SKM-1 treated with dmso at 0.1 percent for 144 hours (cell line): ENCODE measurements around the gene FZD7.

Experiments used
- DNase-seq: peaks from one replicate; lab custom pipeline; 2025; ENCODE audit not compliant: unreplicated experiment; lab: John Stamatoyannopoulos, UW

FZD7 gene

DNA sequence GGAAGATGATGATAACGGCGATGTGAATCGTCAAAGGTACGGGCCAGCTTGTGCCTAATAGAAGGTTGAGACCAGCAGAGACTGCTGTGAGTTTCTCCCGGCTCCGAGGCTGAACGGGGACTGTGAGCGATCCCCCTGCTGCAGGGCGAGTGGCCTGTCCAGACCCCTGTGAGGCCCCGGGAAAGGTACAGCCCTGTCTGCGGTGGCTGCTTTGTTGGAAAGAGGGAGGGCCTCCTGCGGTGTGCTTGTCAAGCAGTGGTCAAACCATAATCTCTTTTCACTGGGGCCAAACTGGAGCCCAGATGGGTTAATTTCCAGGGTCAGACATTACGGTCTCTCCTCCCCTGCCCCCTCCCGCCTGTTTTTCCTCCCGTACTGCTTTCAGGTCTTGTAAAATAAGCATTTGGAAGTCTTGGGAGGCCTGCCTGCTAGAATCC is 3.0 kb downstream of the FZD7 start:
- no peak for DNase-seq

DNA sequence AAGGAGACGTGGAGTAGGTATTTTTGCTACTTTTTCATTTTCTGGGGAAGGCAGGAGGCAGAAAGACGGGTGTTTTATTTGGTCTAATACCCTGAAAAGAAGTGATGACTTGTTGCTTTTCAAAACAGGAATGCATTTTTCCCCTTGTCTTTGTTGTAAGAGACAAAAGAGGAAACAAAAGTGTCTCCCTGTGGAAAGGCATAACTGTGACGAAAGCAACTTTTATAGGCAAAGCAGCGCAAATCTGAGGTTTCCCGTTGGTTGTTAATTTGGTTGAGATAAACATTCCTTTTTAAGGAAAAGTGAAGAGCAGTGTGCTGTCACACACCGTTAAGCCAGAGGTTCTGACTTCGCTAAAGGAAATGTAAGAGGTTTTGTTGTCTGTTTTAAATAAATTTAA is 3.4 kb downstream of the FZD7 start:
- no peak for DNase-seq

DNA sequence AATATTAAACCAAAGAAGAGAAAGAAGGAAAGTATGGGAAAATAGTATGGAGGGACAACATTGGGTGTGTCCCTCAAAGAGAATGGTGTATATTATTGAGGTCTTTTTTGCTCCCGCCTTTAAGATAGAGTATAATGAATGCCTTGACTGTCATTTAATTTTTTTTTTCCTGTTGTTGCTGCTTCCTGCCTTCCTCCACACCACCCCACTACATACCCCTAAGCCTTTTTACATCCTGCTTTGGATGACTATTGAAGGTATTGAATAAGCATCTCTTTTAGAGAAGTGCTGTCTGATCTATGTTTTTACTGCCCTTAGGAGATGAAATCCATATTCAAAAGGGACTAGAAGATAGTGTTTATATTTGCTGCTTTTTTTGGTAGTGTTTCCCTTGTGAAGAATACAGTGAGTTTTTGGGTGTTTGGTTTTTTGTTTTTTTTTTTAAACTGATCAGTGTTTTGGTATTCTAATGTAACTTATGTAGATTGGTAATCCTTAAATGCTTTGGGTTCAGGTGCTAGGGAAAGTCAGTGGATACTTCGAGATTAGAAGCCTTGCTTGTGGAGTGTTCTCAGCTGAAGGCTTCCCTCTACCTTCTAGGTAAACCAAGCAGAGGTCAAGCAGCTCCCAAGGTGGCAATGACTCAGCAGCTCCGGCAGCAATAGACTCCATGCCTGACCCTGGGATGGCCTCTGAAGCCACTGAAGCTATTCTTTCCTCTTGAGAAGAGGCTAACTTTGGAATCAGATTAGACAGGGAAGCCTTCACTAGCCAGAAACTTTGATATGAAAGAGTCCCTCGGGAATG is 5.0 kb downstream of the FZD7 start:
- DNase-seq = no peak

DNA sequence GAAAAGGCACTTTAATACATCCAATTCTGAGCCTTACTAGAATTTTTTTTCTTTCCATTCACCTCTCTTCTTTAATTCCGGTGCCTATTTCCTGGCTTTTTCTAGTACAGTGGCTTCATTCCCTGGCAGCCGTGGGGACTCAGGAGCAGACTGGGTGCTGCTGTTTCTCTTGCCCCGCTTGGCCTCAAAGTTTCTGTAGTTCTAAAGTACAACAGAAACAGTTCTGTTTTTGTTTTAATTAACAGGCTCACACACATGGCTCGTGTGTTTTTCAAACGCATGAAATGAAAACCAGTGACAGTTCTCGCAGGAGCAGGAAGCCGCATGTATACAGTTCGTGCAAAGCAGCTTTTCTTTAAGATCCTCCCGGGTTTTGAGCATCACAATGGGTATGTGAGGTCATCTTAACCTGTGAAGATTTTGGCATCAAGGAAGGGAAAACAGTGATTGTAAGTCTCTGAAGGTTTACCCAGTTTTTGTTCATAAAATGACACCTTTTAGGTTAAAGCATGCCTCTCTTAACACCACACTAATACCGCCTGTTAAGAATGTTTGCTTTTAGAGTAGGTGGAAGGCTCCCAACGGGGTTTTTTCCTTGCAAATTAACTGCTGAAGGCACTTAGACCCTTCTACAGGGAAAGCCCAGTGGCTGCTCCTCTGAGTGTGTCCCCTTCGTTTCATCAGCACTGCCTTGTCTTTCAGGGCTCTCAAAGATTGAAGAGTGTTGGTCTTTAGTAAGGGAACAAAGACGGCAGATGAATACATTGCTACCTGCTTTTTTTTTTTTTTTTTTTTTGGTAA is 5.8 kb downstream of the FZD7 start:
- DNase-seq = no peak

DNA sequence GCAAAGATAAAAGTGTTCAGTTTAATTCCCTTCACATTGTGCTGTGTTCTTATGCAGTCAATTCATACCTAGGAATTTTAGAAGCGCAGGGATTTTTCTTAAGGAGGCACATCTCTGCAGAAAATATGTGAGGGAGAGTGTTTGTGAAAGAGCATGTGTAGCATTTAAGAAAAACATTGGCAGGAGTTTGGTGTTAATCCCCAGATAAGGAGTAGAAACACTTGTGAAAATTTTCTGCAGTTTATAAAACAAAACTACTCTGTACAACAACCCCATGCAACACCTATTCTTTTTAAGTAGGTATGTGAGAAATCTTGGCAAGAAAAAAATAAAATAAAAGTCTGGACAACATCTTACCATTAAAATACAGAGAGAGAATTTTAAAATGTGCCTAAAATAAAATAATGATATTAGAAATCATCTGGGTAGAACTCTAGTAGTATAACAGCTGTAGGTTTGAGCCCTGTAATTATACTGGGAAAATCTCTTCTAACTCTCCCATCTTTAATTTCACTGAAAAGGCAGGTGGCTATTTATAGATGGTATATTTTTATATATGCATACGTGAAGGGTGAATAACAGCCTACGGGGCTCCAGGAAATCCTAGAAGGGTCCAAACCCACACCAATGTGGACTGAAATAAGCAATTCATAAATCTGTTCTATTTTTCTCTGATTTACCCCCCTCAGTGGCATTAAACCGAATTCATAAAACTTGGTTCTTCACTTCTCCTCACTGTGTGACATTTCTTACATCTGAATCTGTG is 6.6 kb downstream of the FZD7 start:
- DNase-seq = no peak

DNA sequence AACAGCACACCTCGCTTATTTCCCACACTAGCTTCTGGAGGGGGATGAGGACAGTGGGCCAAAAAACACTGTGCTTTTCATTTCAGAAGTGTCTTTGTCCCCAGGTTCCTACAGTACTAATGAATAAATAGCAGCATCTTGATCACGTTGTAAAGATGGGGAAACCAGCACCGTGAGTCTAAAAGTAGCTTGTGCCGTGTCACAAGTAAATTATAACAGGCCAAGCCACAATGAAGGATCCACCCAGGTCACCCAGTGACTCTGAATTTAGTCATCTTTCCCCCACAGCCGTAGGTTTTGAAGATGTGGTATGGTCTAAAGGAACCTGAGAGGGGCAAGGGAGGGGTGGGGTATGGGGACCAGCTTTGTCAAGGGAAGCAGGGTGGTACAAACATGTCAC is 8.8 kb downstream of the FZD7 start:
- DNase-seq = no peak

DNA sequence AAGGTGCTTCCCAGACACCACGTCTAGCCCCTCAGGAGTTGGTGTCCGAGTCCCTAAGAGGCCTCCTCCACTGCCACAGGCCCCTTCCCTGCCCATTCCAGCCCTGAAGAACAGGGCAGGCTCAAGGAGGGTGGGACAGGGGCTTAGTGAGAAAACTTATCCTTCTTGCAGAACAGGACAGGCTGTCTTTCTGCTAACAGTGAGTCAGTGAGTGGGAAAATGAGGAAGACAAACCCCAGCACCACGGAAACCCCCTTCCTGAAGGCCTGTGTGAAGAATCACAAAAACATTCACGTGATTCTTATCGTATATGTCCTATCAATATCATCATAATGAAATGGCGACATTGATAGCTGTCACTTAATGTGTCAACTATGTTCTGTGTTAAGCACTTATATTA is 9.8 kb downstream of the FZD7 start:
- DNase-seq = no peak

DNA sequence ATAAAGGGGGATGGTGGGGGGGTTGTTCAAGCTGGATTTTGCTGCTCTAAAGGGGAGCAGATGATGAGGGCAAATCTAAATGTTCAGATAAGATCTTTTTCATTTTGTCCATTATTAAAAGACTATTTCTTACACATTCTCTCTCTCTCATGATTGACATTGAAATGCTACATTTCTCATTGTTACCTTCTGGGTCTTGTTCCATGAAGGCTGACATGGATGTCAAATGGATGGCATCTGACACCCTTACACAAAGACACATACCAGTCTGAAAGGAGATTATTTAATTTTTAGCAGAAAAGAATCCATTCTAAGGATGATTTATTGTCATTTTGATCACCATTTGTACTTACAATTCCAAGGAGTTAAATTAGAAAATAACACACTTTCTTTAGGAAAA is 11.1 kb downstream of the FZD7 start:
- DNase-seq = no peak

DNA sequence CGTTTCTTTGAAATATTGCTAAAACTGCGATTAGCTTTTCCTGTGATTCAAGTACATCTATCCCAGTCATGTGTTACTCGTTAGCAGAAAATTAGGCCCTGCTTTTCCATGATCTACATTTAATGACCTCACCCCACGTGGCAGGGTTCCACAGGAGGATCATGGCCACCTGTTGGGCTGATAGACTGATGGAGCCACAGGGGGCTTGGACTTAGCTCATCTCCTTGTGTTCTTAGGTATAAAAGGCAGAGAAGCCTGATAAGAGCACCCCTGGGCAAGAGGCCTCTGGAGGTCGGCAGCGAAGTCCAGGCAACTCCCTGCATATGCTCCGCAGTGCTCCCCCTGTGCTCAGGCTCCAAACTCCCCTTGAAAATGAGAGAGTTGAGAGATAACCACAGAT is 12.9 kb downstream of the FZD7 start:
- DNase-seq = no peak

DNA sequence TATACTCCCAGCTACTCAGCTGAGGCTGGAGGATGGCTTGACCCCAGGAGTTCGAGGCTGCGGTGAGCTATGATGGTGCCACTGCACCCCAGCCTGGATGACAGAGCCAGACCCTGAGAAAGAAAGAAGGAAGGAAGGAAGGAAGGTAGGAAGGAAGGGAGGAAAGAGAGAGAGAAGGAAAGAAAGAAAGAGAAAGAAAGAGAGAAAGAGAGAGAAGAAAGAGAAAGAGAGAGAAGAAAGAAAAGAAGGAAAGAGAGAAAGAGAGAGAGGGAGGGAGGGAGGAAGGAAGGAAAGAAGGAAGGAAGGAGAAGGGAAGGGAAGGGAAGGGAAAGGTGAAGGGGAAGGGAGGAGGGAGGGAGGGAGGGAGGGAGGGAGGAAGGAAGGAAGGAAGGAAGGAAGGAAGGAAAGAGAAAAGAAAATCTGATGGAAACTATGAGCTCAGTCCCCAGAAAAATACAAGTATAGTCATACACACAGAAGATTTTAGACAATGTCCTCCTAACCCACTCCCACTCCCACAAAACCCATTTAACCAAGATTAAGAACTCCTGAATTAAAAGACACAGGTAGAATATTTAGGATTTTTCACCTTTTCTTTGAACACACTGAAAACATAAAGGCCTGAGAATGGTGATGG is 15.6 kb downstream of the FZD7 start:
- DNase-seq = no peak

DNA sequence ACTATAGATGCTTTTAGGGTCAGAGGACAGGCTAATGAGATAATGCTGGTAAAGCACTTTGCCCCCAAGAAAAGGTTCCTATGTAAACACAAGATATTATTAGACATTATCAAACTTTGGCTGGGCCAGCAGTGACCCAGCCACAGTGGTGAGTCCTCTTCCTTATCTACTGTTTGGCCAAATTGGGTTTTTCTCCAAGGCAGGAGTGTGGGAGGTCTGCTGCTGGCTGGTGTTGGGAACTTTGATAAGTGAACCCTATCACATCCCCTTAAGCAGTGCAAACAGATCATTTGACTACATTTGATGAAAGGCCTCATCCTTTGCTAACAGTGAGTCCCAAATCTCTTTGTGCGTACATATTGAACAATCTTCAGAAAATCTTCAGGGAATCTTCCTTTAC is 16.2 kb downstream of the FZD7 start:
- no peak for DNase-seq

DNA sequence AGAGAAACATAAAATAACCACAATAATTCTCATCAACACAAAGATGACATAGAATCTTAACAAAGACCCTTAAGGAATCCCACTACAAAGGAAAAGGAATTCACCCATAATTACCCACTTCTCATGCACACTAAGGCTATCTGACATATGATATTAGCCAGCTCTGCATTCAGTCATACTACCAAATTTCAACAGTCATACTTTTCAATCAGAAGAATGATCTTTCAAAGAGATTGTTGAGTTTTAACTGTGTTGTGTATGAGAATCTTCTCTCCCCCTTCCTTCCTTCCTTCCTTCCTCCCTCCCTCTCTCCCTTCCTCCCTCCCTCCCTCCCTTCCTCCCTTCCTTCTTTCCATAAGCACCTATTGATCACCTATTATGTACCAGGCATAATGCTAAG is 17.0 kb downstream of the FZD7 start:
- no peak for DNase-seq

DNA sequence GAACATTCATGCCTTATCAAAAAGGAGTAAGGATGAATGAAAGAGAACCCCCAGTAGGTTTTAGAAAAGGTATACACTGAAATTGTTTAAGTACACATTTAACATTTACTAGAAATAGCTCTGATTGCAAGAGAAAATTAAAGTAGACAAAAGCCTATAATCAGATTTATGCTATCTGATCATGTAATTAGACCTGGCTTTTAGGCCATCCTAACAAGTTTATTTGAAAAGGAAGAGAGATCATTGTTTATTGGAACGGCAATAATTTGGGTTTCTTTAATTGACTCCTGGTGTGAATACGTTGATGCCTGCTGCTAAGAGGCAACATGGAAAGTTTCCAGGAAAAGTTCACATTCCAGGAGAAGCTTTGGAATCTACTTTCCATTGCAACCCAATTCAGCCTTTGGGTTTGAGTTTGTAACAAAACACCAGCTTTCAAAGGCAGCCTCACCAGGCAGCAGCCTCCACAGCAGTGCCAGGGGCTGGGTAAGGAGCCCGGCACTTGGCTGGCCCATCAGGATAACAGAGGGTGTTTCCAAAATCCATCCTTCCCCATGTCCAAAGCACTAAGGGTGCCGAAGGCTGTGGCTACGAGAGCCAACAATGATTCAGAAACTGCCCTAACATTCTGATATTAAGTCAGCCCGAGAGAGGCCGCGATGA is 18.0 kb downstream of the FZD7 start:
- DNase-seq = no peak

DNA sequence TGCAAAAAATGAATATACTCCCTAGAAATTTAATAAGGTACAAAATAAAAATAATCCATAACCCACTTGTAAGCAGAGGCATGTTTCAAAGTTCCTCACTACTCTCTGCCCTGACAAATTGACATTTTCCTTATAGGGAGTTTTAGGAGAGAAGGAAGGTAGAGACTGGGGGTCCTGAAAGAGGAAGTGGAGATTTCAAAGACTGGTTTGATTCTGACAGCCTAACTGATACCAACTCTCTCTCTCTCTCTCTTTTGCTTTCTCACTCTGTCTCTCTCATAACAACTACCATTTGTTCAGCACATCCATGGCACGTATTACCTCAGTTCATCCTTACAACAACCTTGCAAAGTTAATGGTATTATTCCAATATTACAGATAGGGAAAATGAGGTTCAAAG is 18.6 kb downstream of the FZD7 start:
- DNase-seq = peak; percentile 26

DNA sequence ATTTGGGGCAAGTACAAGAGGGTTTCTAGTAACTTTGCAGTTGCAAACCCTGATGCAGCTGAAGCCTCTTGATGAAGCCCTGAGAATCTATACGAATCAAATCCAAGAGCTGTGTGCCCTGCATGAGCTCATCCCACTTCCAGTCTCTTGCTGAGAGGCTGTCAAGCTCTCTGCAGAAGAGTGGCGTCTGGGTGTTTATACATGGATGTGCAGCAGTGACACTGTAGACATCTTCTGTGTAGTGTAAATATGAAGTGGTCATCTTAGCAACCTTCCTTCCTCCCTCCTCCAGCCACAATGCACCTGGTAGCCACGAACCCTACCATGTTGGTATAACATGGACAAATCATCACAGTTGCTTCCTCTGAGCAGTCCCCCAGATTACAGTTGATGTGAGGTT is 21.0 kb downstream of the FZD7 start:
- no peak for DNase-seq

DNA sequence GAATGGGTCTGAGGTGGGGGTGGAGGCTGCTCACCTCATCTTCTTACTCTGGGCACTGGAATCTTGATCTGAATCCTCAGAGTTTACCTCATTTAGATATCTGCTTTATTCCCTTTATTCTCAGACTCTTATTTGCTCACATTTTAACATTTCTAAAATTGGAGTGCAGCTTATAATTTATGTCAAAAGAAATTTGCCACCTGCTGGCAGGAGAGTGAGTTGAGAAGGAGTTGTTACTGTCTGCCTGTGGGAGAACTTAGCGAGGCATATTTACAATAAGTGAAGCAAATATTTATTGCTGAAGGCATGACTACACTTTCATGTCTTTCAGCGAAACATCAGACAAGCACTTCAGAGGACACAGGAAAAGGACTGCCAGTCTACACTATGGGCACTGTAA is 23.0 kb downstream of the FZD7 start:
- DNase-seq = no peak

DNA sequence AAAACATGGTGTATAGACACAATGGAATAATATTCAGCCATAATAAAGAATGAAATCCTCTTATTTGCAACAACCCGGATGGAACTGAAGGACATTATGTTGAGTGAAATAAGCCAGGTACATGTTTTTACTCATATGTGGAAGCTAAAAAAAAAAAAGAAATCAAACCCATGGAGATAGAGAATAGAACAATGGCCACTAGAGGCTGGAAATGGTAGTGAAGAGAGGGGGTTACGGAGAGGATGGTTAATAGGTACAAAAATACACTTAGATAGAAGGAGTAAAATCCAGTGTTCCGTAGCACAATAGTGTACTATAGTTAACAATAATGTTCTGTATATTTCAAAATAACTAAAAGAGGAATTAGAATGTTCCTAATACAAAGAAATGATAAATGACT is 26.6 kb downstream of the FZD7 start:
- no peak for DNase-seq

DNA sequence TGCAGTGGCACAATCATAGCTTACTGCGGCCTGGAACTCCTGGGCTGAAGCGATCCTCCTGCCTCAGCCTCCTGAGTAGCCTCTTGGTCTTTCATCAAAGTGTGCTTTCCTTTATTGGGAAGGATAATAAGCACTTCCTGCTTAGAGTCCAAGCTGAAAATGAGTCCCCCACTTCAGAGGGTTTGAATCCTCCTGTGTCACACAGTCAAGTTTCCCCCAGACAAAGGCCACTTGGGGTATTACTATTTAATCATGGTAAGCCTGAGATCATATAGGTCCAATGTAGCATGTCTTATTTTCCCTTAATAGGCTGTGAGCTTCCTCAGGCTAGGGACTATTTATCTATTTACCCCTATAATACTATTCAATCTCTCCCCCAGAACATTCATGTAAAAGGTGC is 28.0 kb downstream of the FZD7 start:
- DNase-seq = no peak

DNA sequence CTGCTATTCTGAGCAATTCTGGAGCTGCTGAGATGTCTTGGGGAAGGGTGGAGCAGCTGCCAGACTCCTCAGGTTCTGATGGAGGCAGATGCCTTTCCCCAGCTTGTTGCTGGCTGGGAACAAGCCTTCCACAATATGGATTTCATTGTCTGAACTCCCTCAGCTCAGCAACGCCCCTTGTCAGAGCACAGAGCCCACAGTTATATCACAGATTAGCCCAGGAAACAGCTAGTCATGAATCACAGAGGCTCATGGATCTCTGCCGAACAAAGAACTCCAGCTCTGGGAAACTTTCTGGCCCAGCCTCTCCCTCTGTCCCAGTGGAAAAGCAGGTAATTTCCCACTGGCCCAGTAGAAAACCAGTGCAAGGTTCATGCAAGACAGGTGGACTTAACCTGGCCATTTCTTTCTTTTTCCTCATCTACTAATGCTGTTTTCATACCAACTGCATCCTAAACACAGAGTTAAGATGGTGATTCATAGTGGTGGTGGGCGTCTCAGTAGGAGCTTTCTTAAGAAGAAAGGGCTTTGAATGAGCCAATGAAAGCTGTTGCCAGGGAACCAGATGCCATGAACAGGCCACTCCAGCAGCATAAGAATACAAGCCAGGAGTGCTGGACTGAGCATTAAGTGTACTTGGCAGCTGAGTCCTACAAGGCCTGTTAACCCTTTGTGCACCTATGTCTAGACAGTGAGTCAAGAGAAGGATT is 30.7 kb downstream of the FZD7 start:
- no peak for DNase-seq

DNA sequence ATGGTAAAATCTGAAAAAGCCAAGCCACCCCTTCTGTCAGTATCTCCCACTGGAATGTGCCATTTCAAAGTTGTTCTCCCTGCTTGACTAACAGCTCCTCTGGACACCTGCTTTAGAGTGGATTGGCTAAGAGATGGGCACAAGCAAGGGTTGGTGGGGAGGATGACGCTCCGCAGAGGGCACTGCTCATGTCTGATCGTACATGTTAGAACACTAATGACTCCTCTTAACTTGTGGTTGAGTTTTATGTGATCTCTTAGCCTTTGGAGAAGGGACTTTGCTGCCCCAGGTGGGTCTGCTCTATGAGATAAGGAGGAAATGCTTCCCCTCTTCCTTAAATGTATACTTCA is 31.2 kb downstream of the FZD7 start:
- no peak for DNase-seq
